WTC11 (cell line): Measurements from ENCODE around the gene ADAMTS10. TPM values are rescaled to one million over a fixed set of nuclear protein-coding genes. Genes with fewer than 3 reads are reported as not detected.
A peak's percentile ranks its signal among the peaks of the same experiment; 100 is the strongest.

Experiments
- ATAC-seq: fragments of 200-7000 bp; cut with Tn5 transposase; 2 replicates; pipeline ENCODE4 v1.10.0; 2021; ENCODE audit warnings: mild to moderate bottlenecking, moderate library complexity
- CTCF ChIA-PET: fragments of 300-600 bp; sonication (Branson Sonifier 250); formaldehyde crosslinking; loops from one replicate; lab custom pipeline; 2021; ENCODE audit warnings: antibody characterized with exemption; lab: Charles Lee
- POLR2A ChIA-PET: fragments of 350-600 bp; sonication (Branson Sonifier 250); formaldehyde crosslinking; loops from one replicate; lab custom pipeline; 2021; ENCODE audit warnings: antibody characterized with exemption; lab: Charles Lee
- DNase-seq: peaks from one replicate; pipeline ENCODE4 v3.0.0; 2021; ENCODE audit warnings: low spot score
- H3K27ac Mint-ChIP-seq: 2 replicates; pipeline ENCODE4 v1.8.0; 2021; ENCODE audit warnings: mixed read lengths
- H3K27me3 Mint-ChIP-seq: 2 replicates; pipeline ENCODE4 v1.8.0; 2021; ENCODE audit warnings: low read depth, mild to moderate bottlenecking, moderate library complexity, mixed read lengths
- H3K36me3 Mint-ChIP-seq: 2 replicates; pipeline ENCODE4 v1.8.0; 2021; ENCODE audit warnings: mixed read lengths
- H3K4me1 Mint-ChIP-seq: 2 replicates; pipeline ENCODE4 v1.8.0; 2022; ENCODE audit warnings: mixed read lengths
- H3K4me3 Mint-ChIP-seq: 2 replicates; pipeline ENCODE4 v1.8.0; 2021; ENCODE audit warnings: mild to moderate bottlenecking, moderate library complexity, mixed read lengths
- H3K9me3 Mint-ChIP-seq: 2 replicates; pipeline ENCODE4 v1.8.0; 2021; ENCODE audit warnings: mixed read lengths
- AFF4 ChIP-seq: sonication (generic); formaldehyde crosslinking; IDR thresholded peaks from 2 replicates; pipeline ENCODE4 v1.8.1; 2023; ENCODE audit warnings: mild to moderate bottlenecking, missing genetic modification reagents, borderline replicate concordance
- ATF1 ChIP-seq: sonication (generic); formaldehyde crosslinking; IDR thresholded peaks from 2 replicates; pipeline ENCODE4 v1.8.1; 2023; ENCODE audit warnings: mild to moderate bottlenecking, moderate library complexity, missing genetic modification reagents
- CBFB ChIP-seq: sonication (generic); formaldehyde crosslinking; IDR thresholded peaks from 2 replicates; pipeline ENCODE4 v1.8.1; 2022; ENCODE audit warnings: mild to moderate bottlenecking, low read depth, missing genetic modification reagents
- ETV6 ChIP-seq: sonication (generic); formaldehyde crosslinking; IDR thresholded peaks from 2 replicates; pipeline ENCODE4 v1.8.1; 2022; ENCODE audit warnings: mild to moderate bottlenecking, missing genetic modification reagents
- FOXJ3 ChIP-seq: sonication (generic); formaldehyde crosslinking; IDR thresholded peaks from 2 replicates; pipeline ENCODE4 v1.9.0; 2021; ENCODE audit warnings: missing genetic modification reagents, mild to moderate bottlenecking, borderline replicate concordance
- FOXP1 ChIP-seq: sonication (generic); formaldehyde crosslinking; IDR thresholded peaks from 2 replicates; pipeline ENCODE4 v1.8.0; 2022; ENCODE audit warnings: missing genetic modification reagents, mild to moderate bottlenecking, moderate library complexity, borderline replicate concordance
- GRHL2 ChIP-seq: fragments of 250-450 bp; sonication (Bioruptor Pico); IDR thresholded peaks from 2 replicates; pipeline ENCODE4 v1.8.0; 2022; ENCODE audit warnings: mild to moderate bottlenecking, moderate library complexity; ENCODE audit not compliant: insufficient replicate concordance, severe bottlenecking
- JUN ChIP-seq: sonication (generic); formaldehyde crosslinking; IDR thresholded peaks from 2 replicates; pipeline ENCODE4 v1.8.0; 2023; ENCODE audit warnings: mild to moderate bottlenecking, missing genetic modification reagents
- KAT7 ChIP-seq: sonication (generic); formaldehyde crosslinking; IDR thresholded peaks from 2 replicates; pipeline ENCODE4 v1.8.1; 2023; ENCODE audit warnings: missing genetic modification reagents, mild to moderate bottlenecking, borderline replicate concordance
- NFATC4 ChIP-seq: fragments of 250-450 bp; sonication (Bioruptor Pico); IDR thresholded peaks from 2 replicates; pipeline ENCODE4 v1.9.0; 2021; ENCODE audit warnings: mild to moderate bottlenecking
- NR1H2 ChIP-seq: sonication (generic); formaldehyde crosslinking; IDR thresholded peaks from 2 replicates; pipeline ENCODE4 v1.9.0; 2021; ENCODE audit warnings: mild to moderate bottlenecking, moderate library complexity, missing genetic modification reagents
- NR2C2 ChIP-seq: sonication (generic); formaldehyde crosslinking; IDR thresholded peaks from 2 replicates; pipeline ENCODE4 v1.8.0; 2022; ENCODE audit warnings: mild to moderate bottlenecking, missing genetic modification reagents
- TEAD1 ChIP-seq: sonication (generic); formaldehyde crosslinking; IDR thresholded peaks from 2 replicates; pipeline ENCODE4 v1.8.0; 2022; ENCODE audit warnings: mild to moderate bottlenecking, missing genetic modification reagents
- ZBTB43 ChIP-seq: sonication (generic); formaldehyde crosslinking; IDR thresholded peaks from 2 replicates; pipeline ENCODE4 v1.8.1; 2023; ENCODE audit warnings: mild to moderate bottlenecking, missing genetic modification reagents
- ZNF121 ChIP-seq: sonication (generic); formaldehyde crosslinking; IDR thresholded peaks from 2 replicates; pipeline ENCODE4 v1.8.0; 2023; ENCODE audit warnings: missing genetic modification reagents
- ZNF416 ChIP-seq: fragments of 250-450 bp; sonication (Bioruptor Pico); IDR thresholded peaks from 2 replicates; pipeline ENCODE4 v1.9.0; 2021; ENCODE audit warnings: mild to moderate bottlenecking, inconsistent platforms
- total RNA-seq: library from RNA; stranded (reverse); gene quantifications from 3 replicates; pipeline ENCODE4 v1.2.3, GENCODE V29; 2021
- TF ChIP-seq, protein P1 (sequence below): sonication (generic); formaldehyde crosslinking; IDR thresholded peaks from 2 replicates; pipeline ENCODE4 v1.8.1; 2023; ENCODE audit warnings: mild to moderate bottlenecking, missing genetic modification reagents, moderate library complexity

The ADAMTS10 gene
- total RNA-seq, 1 experiment from 2014 or later, result 16.0 TPM

DNA sequence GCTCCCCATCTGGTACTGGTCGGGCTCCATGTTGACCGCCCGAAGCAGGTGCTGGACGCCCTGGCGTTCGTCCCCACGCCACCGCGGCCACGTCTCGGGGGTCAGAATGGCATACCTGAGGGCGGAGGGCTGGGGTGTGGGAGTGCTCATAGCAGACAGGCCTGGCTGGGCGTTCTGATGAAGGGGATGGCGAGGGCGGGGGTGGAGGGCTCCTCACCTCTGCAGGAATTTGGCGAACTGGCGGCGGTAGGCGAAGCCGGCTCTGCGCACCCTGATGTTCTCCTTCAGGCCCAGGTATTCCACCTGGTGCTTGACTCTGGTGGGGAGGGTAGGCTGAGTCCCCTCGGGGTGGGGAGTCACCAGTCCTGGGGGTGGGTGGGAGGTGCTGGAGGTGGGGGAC is 74.2 kb downstream of the ADAMTS10 start (continued):
- no peak for TF ChIP-seq AFF4

DNA sequence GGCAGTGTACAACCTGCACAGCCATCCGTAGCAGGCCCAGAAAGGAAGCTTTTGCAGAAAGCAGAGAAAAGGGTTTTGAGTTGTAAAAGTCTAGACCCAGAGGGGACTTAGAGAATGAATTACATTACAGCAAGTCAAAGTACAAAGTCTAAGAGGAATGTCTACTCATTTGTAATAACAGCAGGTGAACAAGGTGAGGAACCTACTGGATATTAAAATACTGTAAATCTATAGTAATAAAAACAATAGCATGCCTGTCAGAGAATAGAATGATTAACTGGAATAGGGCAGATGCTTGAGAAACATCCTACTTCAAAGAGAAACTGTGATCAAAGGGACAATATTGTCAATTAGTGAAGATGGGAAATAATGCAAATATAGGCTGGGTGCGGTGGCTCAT is 78.3 kb downstream of the ADAMTS10 start:
- Mint-ChIP-seq H3K4me3 (no peak overlapping the region), H3K9me3 (no peaks in the 10 kb centered on the region), H3K27ac (0 out of 2 replicates have a peak overlapping the region, but pooled peaks have one; percentile 22), H3K27me3 (peaks cover under 1% of the 10 kb centered on the region), H3K4me1 (peaks cover 11% of the 10 kb centered on the region), H3K36me3 (peaks cover 3% of the 10 kb centered on the region; the same call in 1 of the 2 replicates)
- no peak for ATAC-seq
- DNase-seq, result no peak
- POLR2A ChIA-PET, result interaction anchor here (0.5 kb wide), 1 partner anchor 387 kb away, joined by 3 read pairs; no protein-coding TSS in a partner anchor
- no peak for TF ChIP-seq NR2C2 (CRISPR knock-in tag)
- no peak for TF ChIP-seq ZNF416 (CRISPR knock-in tag)
- no peak for TF ChIP-seq GRHL2 (CRISPR knock-in tag)
- TF ChIP-seq, all 79 proteins: peak for 0
- CTCF ChIA-PET, result interaction anchor here (0.6 to 1.9 kb wide), 3 partner anchors 17 to 54 kb away, joined by 3 to 4 read pairs (median 4); no protein-coding TSS in a partner anchor

DNA sequence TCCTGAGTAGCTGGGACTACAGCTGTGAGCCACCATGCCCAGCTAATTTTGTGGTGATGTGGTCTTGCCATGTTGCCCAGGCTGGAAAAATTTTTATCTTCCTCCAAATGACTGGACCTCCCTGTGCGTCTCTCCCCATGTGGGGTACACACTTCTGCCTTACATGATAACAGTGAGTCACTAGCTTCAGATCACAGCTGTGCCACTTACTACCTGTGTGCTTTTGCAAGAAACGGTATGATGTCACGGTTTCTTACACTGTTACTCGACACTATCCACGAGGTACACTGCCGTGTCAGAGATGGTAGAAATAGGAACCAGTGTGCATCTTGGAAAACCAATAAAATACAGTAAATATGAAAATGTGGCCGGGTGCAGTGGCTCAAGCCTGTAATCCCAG is 79.0 kb downstream of the ADAMTS10 start:
- no peak for ATAC-seq
- peaks cover 6% of the 10 kb centered on the region for H3K27me3 Mint-ChIP-seq
- H3K27ac Mint-ChIP-seq, result no peak overlapping the region
- DNase-seq, result no peak
- ChIA-PET POLR2A (no interaction called here), CTCF (interaction anchor here (1.5 to 1.9 kb wide), 3 partner anchors 47 to 54 kb away, joined by 4 to 6 read pairs (median 4); no protein-coding TSS in a partner anchor)
- no peaks in the 10 kb centered on the region for H3K9me3 Mint-ChIP-seq
- no peak overlapping the region for H3K4me3 Mint-ChIP-seq
- H3K36me3 Mint-ChIP-seq, result peaks cover 3% of the 10 kb centered on the region; the same call in 1 of the 2 replicates
- H3K4me1 Mint-ChIP-seq, result peaks cover 16% of the 10 kb centered on the region
- TF ChIP-seq FOXP1 (CRISPR knock-in tag) (no peak), NR1H2 (CRISPR knock-in tag) (no peak), CBFB (no peak), FOXJ3 (no peak), ZNF121 (CRISPR knock-in tag) (no peak), NFATC4 (CRISPR knock-in tag) (no peak), KAT7 (CRISPR knock-in tag) (no peak), ZBTB43 (CRISPR knock-in tag) (no peak), JUN (CRISPR knock-in tag) (no peak), ETV6 (no peak), TEAD1 (no peak), ZNF416 (CRISPR knock-in tag) (no peak), ATF1 (CRISPR knock-in tag) (no peak)
- TF ChIP-seq, protein P1, sequence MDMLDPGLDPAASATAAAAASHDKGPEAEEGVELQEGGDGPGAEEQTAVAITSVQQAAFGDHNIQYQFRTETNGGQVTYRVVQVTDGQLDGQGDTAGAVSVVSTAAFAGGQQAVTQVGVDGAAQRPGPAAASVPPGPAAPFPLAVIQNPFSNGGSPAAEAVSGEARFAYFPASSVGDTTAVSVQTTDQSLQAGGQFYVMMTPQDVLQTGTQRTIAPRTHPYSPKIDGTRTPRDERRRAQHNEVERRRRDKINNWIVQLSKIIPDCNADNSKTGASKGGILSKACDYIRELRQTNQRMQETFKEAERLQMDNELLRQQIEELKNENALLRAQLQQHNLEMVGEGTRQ (CRISPR knock-in tag), result no peak

Other genes with a start within 250 kb of the ADAMTS10 start
- 1.0 to 2.7 TPM (median 2.2 TPM) in 3 replicates for gene ANGPTL4, start 246.6 kb downstream of the ADAMTS10 start, total RNA-seq
- 108 to 127 TPM (median 120 TPM) in 3 replicates for gene RAB11B, start 220.4 kb downstream of the ADAMTS10 start, total RNA-seq
- 20.2 to 30.4 TPM (median 27.5 TPM) in 3 replicates for gene MARCHF2, start 197.4 kb downstream of the ADAMTS10 start, total RNA-seq
- 309 to 416 TPM (median 343 TPM) in 3 replicates for gene HNRNPM, start 165.7 kb downstream of the ADAMTS10 start, total RNA-seq
- 0.46 to 1.1 TPM (median 0.66 TPM) in 3 replicates for gene PRAM1, start 108.1 kb downstream of the ADAMTS10 start, total RNA-seq
- 38.2 to 47.4 TPM (median 46.1 TPM) in 3 replicates for gene ZNF414, start 96.5 kb downstream of the ADAMTS10 start, total RNA-seq
- 2.8 to 3.3 TPM (median 3.2 TPM) in 3 replicates for gene MYO1F, start 33.3 kb downstream of the ADAMTS10 start, total RNA-seq
- not detected in 3 replicates for gene NFILZ, start 19.9 kb upstream of the ADAMTS10 start, total RNA-seq
- gene ACTL9, start 88.1 kb upstream of the ADAMTS10 start, total RNA-seq, result not detected in 3 replicates
- not detected in 3 replicates for gene OR2Z1, start 110.9 kb upstream of the ADAMTS10 start, total RNA-seq
- 3.0 to 3.6 TPM (median 3.6 TPM) in 3 replicates for gene ZNF558, start 221.6 kb upstream of the ADAMTS10 start, total RNA-seq
- not detected in 3 replicates for gene MBD3L1, start 221.7 kb upstream of the ADAMTS10 start, total RNA-seq